Keratinocyte (primary cell): Measurements from ENCODE around the gene SLC30A3. TPM values are rescaled to one million over a fixed set of nuclear protein-coding genes. Genes with fewer than 3 reads are reported as not detected.

Experiments used
- DNase-seq: peaks from one replicate; pipeline ENCODE4 v3.0.0-alpha.2; 2011; ENCODE audit warnings: low read depth, missing footprints, low spot score
- FAIRE-seq: peaks from 2 replicates; lab custom pipeline; 2011; peaks lifted over from hg19 to GRCh38; lab: Jason Lieb, UNC
- H2AFZ ChIP-seq: 2 replicates; pipeline ENCODE4 v1.6.0; 2012; ENCODE audit warnings: low read length, control low read depth, inconsistent platforms; ENCODE audit not compliant: control insufficient read depth
- H3K27ac ChIP-seq: 2 replicates; pipeline ENCODE4 v1.5.1; 2011; ENCODE audit warnings: low read length; ENCODE audit not compliant: control insufficient read depth, insufficient read depth
- H3K27me3 ChIP-seq: 3 replicates; pipeline ENCODE4 v1.6.0; 2011; ENCODE audit warnings: low read length; ENCODE audit not compliant: control insufficient read depth, insufficient read depth; ENCODE audit errors: extremely low read depth
- H3K36me3 ChIP-seq, 2 experiments: 2 replicates in 1 of 2; 3 replicates in 1 of 2; pipeline ENCODE4 v1.5.1; 2011; ENCODE audit warnings: low read length in 2 of 2, mild to moderate bottlenecking in 1 of 2; ENCODE audit not compliant: control insufficient read depth in 2 of 2, insufficient read depth in 2 of 2; ENCODE audit errors: extremely low read depth in 1 of 2
- H3K4me1 ChIP-seq: 3 replicates; pipeline ENCODE4 v1.5.1; 2011; ENCODE audit warnings: low read length; ENCODE audit not compliant: control insufficient read depth, insufficient read depth; ENCODE audit errors: extremely low read depth
- H3K4me2 ChIP-seq: 3 replicates; pipeline ENCODE4 v1.6.0; 2011; ENCODE audit warnings: low read depth, low read length; ENCODE audit not compliant: control insufficient read depth, insufficient read depth; ENCODE audit errors: extremely low read depth
- H3K4me3 ChIP-seq, 3 experiments: fragments of 200-600 bp in 1 of 3; sonication (generic) in 1 of 3; 2 replicates in 2 of 3; 3 replicates in 1 of 3; pipeline ENCODE4 v1.5.1; 2011 to 2016; ENCODE audit warnings: low read length in 3 of 3, mild to moderate bottlenecking in 3 of 3, control low read depth in 2 of 3, inconsistent platforms in 1 of 3, low read depth in 1 of 3, mixed read lengths in 1 of 3, mixed run types in 1 of 3, moderate library complexity in 1 of 3; ENCODE audit not compliant: control insufficient read depth in 2 of 3, insufficient read depth in 2 of 3; ENCODE audit errors: extremely low read depth in 1 of 3
- H3K79me2 ChIP-seq: 2 replicates; pipeline ENCODE4 v1.6.0; 2012; ENCODE audit warnings: low read length; ENCODE audit not compliant: control insufficient read depth, insufficient read depth
- H3K9ac ChIP-seq: 3 replicates; pipeline ENCODE4 v1.6.0; 2011; ENCODE audit warnings: low read length; ENCODE audit not compliant: control insufficient read depth, insufficient read depth; ENCODE audit errors: extremely low read depth
- H3K9me1 ChIP-seq: 3 replicates; pipeline ENCODE4 v1.6.0; 2011; ENCODE audit warnings: low read length; ENCODE audit not compliant: control insufficient read depth, insufficient read depth; ENCODE audit errors: extremely low read depth
- H3K9me3 ChIP-seq: 2 replicates; pipeline ENCODE4 v1.5.1; 2012; ENCODE audit warnings: low read depth, low read length; ENCODE audit not compliant: control insufficient read depth
- H4K20me1 ChIP-seq: 3 replicates; pipeline ENCODE4 v1.6.0; 2011; ENCODE audit warnings: low read length; ENCODE audit not compliant: control insufficient read depth, insufficient read depth; ENCODE audit errors: extremely low read depth
- CTCF ChIP-seq, 3 experiments: IDR thresholded peaks in 1 of 3; conservative IDR thresholded peaks in 1 of 3; optimal IDR thresholded peaks in 1 of 3; 2 replicates in 2 of 3; 3 replicates in 1 of 3; pipeline versions ENCODE3 to v1.5.1; 2011; ENCODE audit warnings: low read length in 3 of 3, mild to moderate bottlenecking in 3 of 3, moderate library complexity in 2 of 3, control low read depth in 1 of 3, inconsistent platforms in 1 of 3; ENCODE audit not compliant: insufficient read depth in 2 of 3; ENCODE audit errors: extremely low read depth in 1 of 3
- EZH2 ChIP-seq: IDR thresholded peaks from one replicate; pipeline ENCODE4 v1.6.1; 2012; ENCODE audit warnings: inconsistent platforms, mild to moderate bottlenecking, low read length, moderate library complexity
- dilution Hi-C: fragments of 300-500 bp; cut with MboI; formaldehyde crosslinking; loops from one replicate; pipeline ENCODE4 v1.7.0; 2020; ENCODE audit warnings: low sequenced_read_pairs; ENCODE audit not compliant: extremely low pct_ligation_motif_present
- polyA plus RNA-seq, 5 experiments: library from polyadenylated mRNA; depleted of rRNA in 3 of 5; stranded (reverse) in 3 of 5; stranded (forward) in 1 of 5; unstranded in 1 of 5; fragments of >200 nt; gene quantifications; 1 replicate in 1 of 5; 2 replicates in 3 of 5; 3 replicates in 1 of 5; pipeline versions ENCODE4 v1.2.1 to v1.2.3, GENCODE V29; 2011 to 2012; ENCODE audit warnings: missing spikeins in 2 of 5, low read depth in 1 of 5, low replicate concordance in 1 of 5

The SLC30A3 gene
- polyA plus RNA-seq, 1 donor (not counting 4 experiments of a cell fraction or from before 2014, with no cell fraction given): not detected

GRCh38 chr2:27238976-27239375 lies 23.9 kb downstream of the SLC30A3 start:
- Histone ChIP-seq H3K79me2 (no peaks in the 10 kb centered on the region), H3K27ac (no peak overlapping the region), H3K9me3 (no peaks in the 10 kb centered on the region), H3K9ac (no peak overlapping the region), H2AFZ (no peak overlapping the region), H3K9me1 (no peaks in the 10 kb centered on the region), H3K4me3 (no peak overlapping the region), H3K36me3 (peaks cover 51 to 78% of the 10 kb centered on the region in 2 experiments), H4K20me1 (no peaks in the 10 kb centered on the region), H3K4me2 (no peak overlapping the region), H3K27me3 (no peaks in the 10 kb centered on the region), H3K4me1 (no peaks in the 10 kb centered on the region)
- dilution Hi-C loops: no loop called here
- DNase-seq (no peak), FAIRE-seq (no peak)
- TF ChIP-seq CTCF (optimal IDR thresholded peaks at IDR 0.05 in 1 of 3, IDR thresholded peaks at IDR 0.05 in 1 of 3, conservative IDR thresholded peaks at IDR 0.05 in 1 of 3; ENCODE audit: extremely low read depth in 1 of 3, insufficient read depth in 2 of 3, low read length in 3 of 3): no peak
- TF ChIP-seq EZH2: no peak

- Histone ChIP-seq H3K9ac (no peak overlapping the region), H3K9me3 (no peaks in the 10 kb centered on the region), H3K36me3 (peaks cover 55 to 76% of the 10 kb centered on the region in 2 experiments), H2AFZ (no peak overlapping the region), H3K79me2 (no peaks in the 10 kb centered on the region), H3K4me3 (no peak overlapping the region), H3K4me2 (no peak overlapping the region), H3K27me3 (no peaks in the 10 kb centered on the region), H4K20me1 (no peaks in the 10 kb centered on the region), H3K9me1 (no peaks in the 10 kb centered on the region), H3K27ac (no peak overlapping the region), H3K4me1 (no peaks in the 10 kb centered on the region)
- no peak for FAIRE-seq
- DNase-seq: no peak
- dilution Hi-C loops: no loop called here
- TF ChIP-seq CTCF (optimal IDR thresholded peaks at IDR 0.05 in 1 of 3, IDR thresholded peaks at IDR 0.05 in 1 of 3, conservative IDR thresholded peaks at IDR 0.05 in 1 of 3; ENCODE audit: extremely low read depth in 1 of 3, insufficient read depth in 2 of 3, low read length in 3 of 3): no peak
- TF ChIP-seq EZH2: no peak
These were observed 25.4 kb downstream of the SLC30A3 start for GRCh38 chr2:27237341-27237945.
